ENCODE data around the gene HOXA7. TPM values are rescaled to one million over a fixed set of nuclear protein-coding genes. Genes with fewer than 3 reads are reported as not detected.

The HOXA7 gene
- total and polyA plus RNA-seq, 2 donors (not counting 3 experiments of a cell fraction or from before 2014, with no cell fraction given) = 18.1 to 18.5 TPM

DNA sequence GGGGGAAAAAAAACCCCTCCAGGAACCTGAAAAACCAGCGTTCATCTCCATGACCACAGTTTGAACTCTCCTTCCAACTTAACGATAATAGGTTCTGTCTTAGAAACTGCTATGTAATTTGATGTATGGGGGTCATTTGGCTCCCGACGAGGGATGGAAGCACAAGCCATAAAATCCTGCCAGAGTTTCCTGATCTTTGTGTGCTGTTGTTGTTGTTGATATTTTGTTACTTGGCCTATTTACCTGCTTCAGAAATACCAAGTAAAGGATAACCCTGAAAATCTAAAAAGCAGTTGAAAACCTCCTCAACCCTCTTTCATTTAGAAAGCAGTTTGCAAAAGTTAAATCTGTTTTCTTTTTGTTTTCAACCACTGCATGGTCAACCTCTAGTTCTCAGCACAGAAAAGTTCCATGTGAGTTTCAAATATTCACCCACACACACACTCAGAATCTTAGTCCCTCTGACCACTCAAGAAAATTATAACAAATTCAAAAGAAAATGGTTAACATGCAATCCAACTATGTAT is 44.7 kb downstream of the HOXA7 start:
- FAIRE-seq (peak; percentile 55), DNase-seq (ENCODE audit: low read depth, low spot score) (peak; percentile 75)
- H3K4me3 ChIP-seq (replicated peaks in 1 of 3; ENCODE audit: insufficient read depth in 1 of 3, low read depth in 1 of 3, low read length in 3 of 3) = peak overlapping the region in 2 of 3 experiments; percentile 3 to 84
- H3K9ac ChIP-seq (replicated peaks; ENCODE audit: extremely low read depth, insufficient read depth, low read length) = peak overlapping the region; percentile 80
- H3K27ac ChIP-seq (ENCODE audit: insufficient read depth, low read depth, low read length) = peak overlapping the region; percentile 96
- TF ChIP-seq, protein P1, sequence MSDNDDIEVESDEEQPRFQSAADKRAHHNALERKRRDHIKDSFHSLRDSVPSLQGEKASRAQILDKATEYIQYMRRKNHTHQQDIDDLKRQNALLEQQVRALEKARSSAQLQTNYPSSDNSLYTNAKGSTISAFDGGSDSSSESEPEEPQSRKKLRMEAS (IDR thresholded peaks at IDR 0.05; ENCODE audit: insufficient read depth, insufficient read length) = no peak
- TF ChIP-seq POLR2A (IDR thresholded peaks at IDR 0.05; ENCODE audit: low read depth, low read length) = no peak
- TF ChIP-seq POLR2AphosphoS5 (IDR thresholded peaks at IDR 0.05; ENCODE audit: insufficient read depth, low read depth, low read length) = no peak
- no peak for TF ChIP-seq EZH2 (IDR thresholded peaks at IDR 0.05; ENCODE audit: borderline replicate concordance, low read depth, low read length, severe bottlenecking)
- no peak for TF ChIP-seq MYC (IDR thresholded peaks at IDR 0.05; ENCODE audit: low read depth, low read length)
- TF ChIP-seq GATA2 (IDR thresholded peaks at IDR 0.05; ENCODE audit: insufficient read depth, insufficient read length, low read depth, low read length) = no peak
- TF ChIP-seq JUN (IDR thresholded peaks at IDR 0.05; ENCODE audit: borderline replicate concordance, insufficient read depth, insufficient read length, low read depth) = no peak
- TF ChIP-seq, protein P2, sequence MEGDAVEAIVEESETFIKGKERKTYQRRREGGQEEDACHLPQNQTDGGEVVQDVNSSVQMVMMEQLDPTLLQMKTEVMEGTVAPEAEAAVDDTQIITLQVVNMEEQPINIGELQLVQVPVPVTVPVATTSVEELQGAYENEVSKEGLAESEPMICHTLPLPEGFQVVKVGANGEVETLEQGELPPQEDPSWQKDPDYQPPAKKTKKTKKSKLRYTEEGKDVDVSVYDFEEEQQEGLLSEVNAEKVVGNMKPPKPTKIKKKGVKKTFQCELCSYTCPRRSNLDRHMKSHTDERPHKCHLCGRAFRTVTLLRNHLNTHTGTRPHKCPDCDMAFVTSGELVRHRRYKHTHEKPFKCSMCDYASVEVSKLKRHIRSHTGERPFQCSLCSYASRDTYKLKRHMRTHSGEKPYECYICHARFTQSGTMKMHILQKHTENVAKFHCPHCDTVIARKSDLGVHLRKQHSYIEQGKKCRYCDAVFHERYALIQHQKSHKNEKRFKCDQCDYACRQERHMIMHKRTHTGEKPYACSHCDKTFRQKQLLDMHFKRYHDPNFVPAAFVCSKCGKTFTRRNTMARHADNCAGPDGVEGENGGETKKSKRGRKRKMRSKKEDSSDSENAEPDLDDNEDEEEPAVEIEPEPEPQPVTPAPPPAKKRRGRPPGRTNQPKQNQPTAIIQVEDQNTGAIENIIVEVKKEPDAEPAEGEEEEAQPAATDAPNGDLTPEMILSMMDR (IDR thresholded peaks at IDR 0.05; ENCODE audit: extremely low read depth in 1 of 2, insufficient read depth in 1 of 2, low read depth in 1 of 2, low read length in 2 of 2) = no peak
- no peak for TF ChIP-seq FOS (IDR thresholded peaks at IDR 0.05; ENCODE audit: borderline replicate concordance, insufficient read depth, low read length)
- dilution Hi-C loops (cut with MboI; ENCODE audit: extremely low pct_ligation_motif_present, low sequenced_read_pairs) (no loop called here), intact Hi-C loops (cut with micrococcal nuclease) (loop anchor here (10.0 kb wide), 1 partner anchor 957 kb away; the partner anchor contains the start of gene NFE2L3)
- H3K27me3 ChIP-seq (ENCODE audit: control insufficient read depth in 2 of 2, insufficient read depth in 2 of 2, low read length in 2 of 2) = no peaks in the 10 kb centered on the region
- BruUV-seq (replicated peaks) = no TSS peak
- ChIA-PET POLR2A (interaction anchor here (1.4 kb wide), 1 partner anchor 54 kb away, joined by 4 read pairs; the partner anchor contains the start of gene HOXA9), CTCF (interaction anchor here (0.9 to 3.7 kb wide), 4 partner anchors 8 to 742 kb away, joined by 3 to 36 read pairs (median 6); partner anchors contain the start of gene HOXA1)
- H4K20me1 ChIP-seq (replicated peaks; ENCODE audit: control insufficient read depth, extremely low read depth, insufficient read depth, low read length) = no peaks in the 10 kb centered on the region
- H3K36me3 ChIP-seq (ENCODE audit: control insufficient read depth in 2 of 2, extremely low read depth in 1 of 2, insufficient read depth in 2 of 2, low read length in 2 of 2) = peaks cover 0 to 5% of the 10 kb centered on the region in 2 experiments
- H3K4me2 ChIP-seq (ENCODE audit: insufficient read depth, low read length) = peak overlapping the region; percentile 97
- H2AFZ ChIP-seq (ENCODE audit: low read depth, low read length) = no peak overlapping the region
- H3K79me2 ChIP-seq (ENCODE audit: control insufficient read depth, insufficient read depth, low read length) = peaks cover 76% of the 10 kb centered on the region
- no peaks in the 10 kb centered on the region for H3K9me3 ChIP-seq (replicated peaks; ENCODE audit: control insufficient read depth, insufficient read depth, low read length)
- peaks cover 76% of the 10 kb centered on the region for H3K4me1 ChIP-seq (ENCODE audit: control insufficient read depth, extremely low read depth, insufficient read depth, low read length)
- no peaks in the 10 kb centered on the region for H3K9me1 ChIP-seq (replicated peaks; ENCODE audit: control insufficient read depth, extremely low read depth, insufficient read depth, low read length)
